ENCODE data around the gene ACAN. TPM values are rescaled to one million over a fixed set of nuclear protein-coding genes. Genes with fewer than 3 reads are reported as not detected.

The ACAN gene
- total RNA-seq, 1 experiment from 2014 or later: 0.03 TPM

- DNase-seq (ENCODE audit: low read depth, low spot score): no peak
- H3K27me3 ChIP-seq (ENCODE audit: control insufficient read depth, insufficient read depth, low read length): no peaks in the 10 kb centered on the region
- no peak for ATAC-seq
- no peaks in the 10 kb centered on the region for H3K36me3 ChIP-seq (ENCODE audit: control insufficient read depth, insufficient read depth, low read length)
- BruUV-seq (replicated peaks): no TSS peak
- no peaks in the 10 kb centered on the region for H3K4me1 ChIP-seq (ENCODE audit: control insufficient read depth, insufficient read depth, low read length)
- H3K27ac ChIP-seq (ENCODE audit: low read length): no peak overlapping the region
- in situ Hi-C loops (cut with HindIII; ENCODE audit: low pct_unique_long_range_greater_than_20kb, low sequenced_read_pairs) (no loop called here), intact Hi-C loops (cut with micrococcal nuclease; ENCODE audit: unreplicated experiment) (loop anchor here (10.0 kb wide), 1 partner anchor 350 kb away; no protein-coding TSS in a partner anchor)
- no peaks in the 10 kb centered on the region for H3K9me3 ChIP-seq (ENCODE audit: control insufficient read depth, insufficient read depth, low read depth, low read length)
- TF ChIP-seq SIN3A (IDR thresholded peaks at IDR 0.05; ENCODE audit: borderline replicate concordance, insufficient read depth, low read depth, low read length) (no peak), REST (IDR thresholded peaks at IDR 0.05; ENCODE audit: insufficient read depth in 1 of 2, low read depth in 2 of 2, low read length in 1 of 2) (no peak), CTCF (IDR thresholded peaks at IDR 0.05) (no peak), POLR2AphosphoS5 (IDR thresholded peaks at IDR 0.05; ENCODE audit: low read depth, low read length) (no peak), TCF7L2 (IDR thresholded peaks at IDR 0.05; ENCODE audit: low read depth, low read length) (no peak)
- H3K4me3 ChIP-seq (ENCODE audit: low read depth in 2 of 2, low read length in 2 of 2): no peak overlapping the region
- POLR2A ChIA-PET: no interaction called here
- CTCF ChIA-PET: interaction anchor here (0.6 kb wide), 1 partner anchor 158 kb away, joined by 4 read pairs; no protein-coding TSS in a partner anchor
These were observed 31.9 kb downstream of the ACAN start for GRCh38 chr15:88835119-88835518.

GRCh38 chr15:88835646-88836045 lies 32.4 kb downstream of the ACAN start:
- in situ Hi-C loops (cut with HindIII; ENCODE audit: low pct_unique_long_range_greater_than_20kb, low sequenced_read_pairs): no loop called here
- POLR2A ChIA-PET: no interaction called here
- intact Hi-C loops (cut with micrococcal nuclease; ENCODE audit: unreplicated experiment): loop anchor here (10.0 kb wide), 1 partner anchor 351 kb away; no protein-coding TSS in a partner anchor
- Histone ChIP-seq H3K4me3 (ENCODE audit: low read depth in 2 of 2, low read length in 2 of 2) (no peak overlapping the region), H3K9me3 (ENCODE audit: control insufficient read depth, insufficient read depth, low read depth, low read length) (no peaks in the 10 kb centered on the region), H3K36me3 (ENCODE audit: control insufficient read depth, insufficient read depth, low read length) (no peaks in the 10 kb centered on the region), H3K4me1 (ENCODE audit: control insufficient read depth, insufficient read depth, low read length) (no peaks in the 10 kb centered on the region), H3K27ac (ENCODE audit: low read length) (no peak overlapping the region), H3K27me3 (ENCODE audit: control insufficient read depth, insufficient read depth, low read length) (no peaks in the 10 kb centered on the region)
- CTCF ChIA-PET: interaction anchor here (0.6 kb wide), 1 partner anchor 159 kb away, joined by 4 read pairs; no protein-coding TSS in a partner anchor
- no peak for DNase-seq (ENCODE audit: low read depth, low spot score)
- no TSS peak for BruUV-seq (replicated peaks)
- no peak for TF ChIP-seq CTCF (IDR thresholded peaks at IDR 0.05)
- TF ChIP-seq POLR2AphosphoS5 (IDR thresholded peaks at IDR 0.05; ENCODE audit: low read depth, low read length): no peak
- no peak for TF ChIP-seq REST (IDR thresholded peaks at IDR 0.05; ENCODE audit: insufficient read depth in 1 of 2, low read depth in 2 of 2, low read length in 1 of 2)
- TF ChIP-seq TCF7L2 (IDR thresholded peaks at IDR 0.05; ENCODE audit: low read depth, low read length): no peak
- TF ChIP-seq SIN3A (IDR thresholded peaks at IDR 0.05; ENCODE audit: borderline replicate concordance, insufficient read depth, low read depth, low read length): no peak
- ATAC-seq: no peak

All from Panc1 (cell line).